GM10248 (cell line): Measurements from ENCODE around the gene SHISA8.
"Not testable (repeated sequence)": the region's sequence is repeated elsewhere in the genome, so short reads cannot be mapped to it uniquely, and the experiment has no call there.

Experiments used
- CTCF ChIA-PET: fragments of 300-600 bp; sonication (Branson Sonifier 250); formaldehyde crosslinking; extraction: SDS; loops from one replicate; lab custom pipeline; 2021; ENCODE audit warnings: antibody characterized with exemption; lab: Yijun Ruan, JAX
- POLR2A ChIA-PET: fragments of 350-650 bp; sonication (Branson Sonifier 250); formaldehyde crosslinking; extraction: SDS; loops from one replicate; lab custom pipeline; 2020; ENCODE audit warnings: antibody characterized with exemption; lab: Yijun Ruan, JAX
- DNase-seq: peaks from one replicate; pipeline ENCODE4 v3.0.0; 2012; ENCODE audit errors: extremely low spot score
- TF ChIP-seq, protein P1 (sequence below): IDR thresholded peaks from 2 replicates; pipeline ENCODE4 v1.5.1; 2012; ENCODE audit warnings: mild to moderate bottlenecking, low read depth; ENCODE audit errors: extremely low read depth, missing control alignments, control extremely low read depth

Gene SHISA8

DNA sequence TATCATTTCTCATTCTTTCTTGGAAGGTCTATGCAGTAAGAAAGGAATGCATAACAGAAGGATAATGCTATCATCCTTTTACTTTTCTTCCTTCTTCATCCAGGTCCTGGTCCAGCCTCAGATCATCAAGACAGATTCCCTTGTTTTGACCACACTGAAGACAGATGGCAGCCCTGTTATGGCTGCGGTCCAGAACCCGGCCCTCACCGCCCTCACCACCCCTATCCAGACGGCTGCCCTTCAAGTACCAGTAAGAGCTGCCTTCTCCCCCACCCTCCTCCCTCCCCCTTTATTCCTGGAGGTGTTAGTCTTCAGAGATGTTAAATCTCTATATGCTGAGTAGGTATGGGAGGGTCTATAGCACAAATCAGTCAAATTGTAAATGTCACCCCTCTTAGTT lies 44.1 kb downstream of the SHISA8 start:
- ChIA-PET POLR2A (interaction anchor here (3.1 kb wide), 1 partner anchor 8 kb away, joined by 20 read pairs; no protein-coding TSS in a partner anchor), CTCF (interaction anchor here (0.8 to 2.8 kb wide), 5 partner anchors 8 to 70 kb away, joined by 3 to 14 read pairs (median 3); no protein-coding TSS in a partner anchor)
- DNase-seq: no peak
- TF ChIP-seq, protein P1, sequence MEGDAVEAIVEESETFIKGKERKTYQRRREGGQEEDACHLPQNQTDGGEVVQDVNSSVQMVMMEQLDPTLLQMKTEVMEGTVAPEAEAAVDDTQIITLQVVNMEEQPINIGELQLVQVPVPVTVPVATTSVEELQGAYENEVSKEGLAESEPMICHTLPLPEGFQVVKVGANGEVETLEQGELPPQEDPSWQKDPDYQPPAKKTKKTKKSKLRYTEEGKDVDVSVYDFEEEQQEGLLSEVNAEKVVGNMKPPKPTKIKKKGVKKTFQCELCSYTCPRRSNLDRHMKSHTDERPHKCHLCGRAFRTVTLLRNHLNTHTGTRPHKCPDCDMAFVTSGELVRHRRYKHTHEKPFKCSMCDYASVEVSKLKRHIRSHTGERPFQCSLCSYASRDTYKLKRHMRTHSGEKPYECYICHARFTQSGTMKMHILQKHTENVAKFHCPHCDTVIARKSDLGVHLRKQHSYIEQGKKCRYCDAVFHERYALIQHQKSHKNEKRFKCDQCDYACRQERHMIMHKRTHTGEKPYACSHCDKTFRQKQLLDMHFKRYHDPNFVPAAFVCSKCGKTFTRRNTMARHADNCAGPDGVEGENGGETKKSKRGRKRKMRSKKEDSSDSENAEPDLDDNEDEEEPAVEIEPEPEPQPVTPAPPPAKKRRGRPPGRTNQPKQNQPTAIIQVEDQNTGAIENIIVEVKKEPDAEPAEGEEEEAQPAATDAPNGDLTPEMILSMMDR: no peak

DNA sequence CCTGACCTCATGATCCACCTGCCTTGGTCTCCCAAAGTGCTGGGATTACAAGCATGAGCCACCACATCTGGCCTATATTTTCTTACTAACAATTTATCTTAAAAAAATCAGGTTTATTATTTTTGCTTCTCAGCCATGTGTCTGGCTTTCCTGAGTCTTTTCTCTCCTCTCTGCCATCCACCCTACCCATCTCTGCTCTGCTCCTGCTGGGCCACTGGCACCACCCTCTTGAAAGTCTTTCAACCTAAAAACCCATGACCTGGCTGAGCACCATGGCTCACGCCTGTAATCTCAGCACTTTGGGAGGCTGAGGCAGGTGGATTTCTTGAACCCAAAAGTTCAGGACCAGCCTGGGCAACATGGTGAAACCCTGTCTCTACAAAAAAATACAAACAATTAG lies 44.8 kb downstream of the SHISA8 start:
- ChIA-PET CTCF (interaction anchor here (0.8 to 1.5 kb wide), 4 partner anchors 13 to 71 kb away, joined by 3 to 5 read pairs (median 3); no protein-coding TSS in a partner anchor), POLR2A (interaction anchor here (1.2 kb wide), 1 partner anchor 11 kb away, joined by 12 read pairs; no protein-coding TSS in a partner anchor)
- not testable (repeated sequence) for DNase-seq

DNA sequence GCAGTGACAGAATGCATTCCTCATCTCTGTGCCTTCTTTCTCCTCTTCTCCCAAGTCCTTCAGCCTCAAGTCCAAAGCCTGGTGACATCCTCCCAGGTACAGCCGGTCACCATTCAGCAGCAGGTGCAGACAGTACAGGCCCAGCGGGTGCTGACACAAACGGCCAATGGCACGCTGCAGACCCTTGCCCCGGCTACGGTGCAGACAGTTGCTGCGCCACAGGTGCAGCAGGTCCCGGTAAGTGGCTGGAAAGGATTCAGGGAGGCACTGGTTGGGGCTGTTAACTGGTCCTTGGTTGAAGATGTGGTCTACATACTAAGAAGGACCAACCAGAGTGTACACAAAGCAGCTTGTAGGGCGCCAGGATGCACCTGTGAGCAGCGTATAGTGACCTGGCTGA lies 46.3 kb downstream of the SHISA8 start:
- POLR2A ChIA-PET: no interaction called here
- DNase-seq: no peak
- CTCF ChIA-PET: interaction anchor here (1.4 kb wide), 2 partner anchors 13 to 17 kb away, joined by 3 to 4 read pairs; no protein-coding TSS in a partner anchor
- TF ChIP-seq, protein P1: no peak

DNA sequence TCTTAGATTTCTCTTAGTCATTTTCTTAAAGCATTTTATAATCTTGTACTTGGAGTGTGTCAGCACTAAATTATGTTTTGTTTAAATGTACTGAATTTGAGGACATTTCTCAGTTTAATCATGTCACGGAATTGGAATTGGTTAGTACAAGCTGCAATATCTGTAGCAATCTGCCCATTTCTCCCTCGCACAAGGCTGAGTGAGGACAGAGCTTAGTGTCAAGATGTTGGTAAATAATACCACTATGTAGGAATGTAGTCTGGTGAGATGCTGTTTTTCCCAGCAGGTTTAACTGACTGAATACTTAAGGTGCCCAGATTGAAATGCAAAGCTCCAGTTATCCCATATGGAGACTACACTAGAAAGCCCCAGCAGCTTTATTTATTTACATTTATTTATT lies 51.4 kb downstream of the SHISA8 start:
- TF ChIP-seq, protein P1: no peak
- CTCF ChIA-PET: interaction anchor here (1.4 to 2.8 kb wide), 7 partner anchors 9 to 166 kb away, joined by 3 to 22 read pairs (median 10); partner anchors contain the start of gene TNFRSF13C

DNA sequence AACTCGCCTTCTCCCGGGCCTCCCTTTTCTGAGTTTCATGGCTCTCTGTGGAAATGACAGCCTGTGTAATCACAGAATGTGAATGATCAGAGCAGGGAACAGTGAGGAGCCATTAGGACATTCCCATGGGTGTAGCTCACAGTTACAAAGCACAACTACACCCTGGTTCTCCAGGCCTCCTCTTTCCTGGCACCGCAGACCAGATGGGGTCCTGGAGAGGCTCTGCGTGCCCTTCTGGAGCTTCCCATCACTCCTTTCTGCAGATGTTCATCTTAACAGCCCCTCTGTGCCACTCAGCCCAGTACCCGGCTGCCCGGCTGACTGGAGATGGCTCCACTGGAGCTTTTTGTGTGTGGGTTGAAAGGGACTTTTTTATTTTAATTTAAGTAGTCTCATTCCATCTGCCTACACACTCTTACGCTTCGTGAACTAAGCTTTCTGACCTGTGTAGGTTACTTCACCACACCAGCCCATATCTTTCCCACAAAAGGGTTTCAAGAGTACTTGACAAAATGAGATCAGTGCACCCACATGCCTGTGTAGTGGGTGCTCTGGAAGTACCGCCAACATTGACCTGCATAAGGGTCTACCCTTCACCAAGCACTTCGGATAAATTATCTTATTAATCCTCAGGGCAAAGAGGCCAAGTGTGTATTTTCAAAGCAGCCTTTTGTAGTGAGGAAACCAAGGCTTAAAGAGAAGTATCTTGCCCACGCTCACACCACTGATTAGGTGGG lies 52.2 kb downstream of the SHISA8 start:
- peak; percentile 75 for DNase-seq
- ChIA-PET CTCF (interaction anchor here (0.7 to 2.8 kb wide), 21 partner anchors 8 to 165 kb away, joined by 3 to 22 read pairs (median 4); partner anchors contain the start of genes SREBF2 and TNFRSF13C), POLR2A (interaction anchor here (0.6 to 2.2 kb wide), 17 partner anchors 10 to 78 kb away, joined by 3 to 20 read pairs (median 4); partner anchors contain the start of genes CCDC134, SHISA8, SREBF2 and TNFRSF13C)
- TF ChIP-seq, protein P1: no peak

More for the DNA sequence above, 51.4 kb downstream of the SHISA8 start:
- POLR2A ChIA-PET: interaction anchor here (2.2 kb wide), 1 partner anchor 9 kb away, joined by 20 read pairs; no protein-coding TSS in a partner anchor
- no peak for DNase-seq

DNA sequence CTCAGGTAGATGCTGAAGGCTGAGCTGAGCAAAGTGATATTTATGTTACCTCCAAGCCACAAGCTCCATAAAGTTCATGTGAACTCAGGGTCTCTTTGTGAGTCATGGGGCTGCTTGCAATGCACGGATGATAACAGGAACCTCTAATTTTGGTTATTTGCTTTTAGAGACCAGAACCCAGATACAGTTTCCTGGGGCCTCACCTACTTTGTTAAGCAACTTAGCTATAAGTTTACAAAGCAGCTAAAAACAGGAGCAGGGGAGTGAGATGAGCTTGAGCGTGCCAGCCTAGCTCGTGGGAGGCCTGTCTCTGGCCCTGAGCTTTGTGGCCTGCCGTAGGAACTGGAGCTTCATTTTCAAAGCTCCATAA lies 52.7 kb downstream of the SHISA8 start:
- peak; percentile 70 for DNase-seq
- POLR2A ChIA-PET: interaction anchor here (0.6 to 2.2 kb wide), 18 partner anchors 10 to 1058 kb away, joined by 3 to 20 read pairs (median 4); partner anchors contain the start of genes CCDC134, SHISA8, SREBF2 and TNFRSF13C
- CTCF ChIA-PET: interaction anchor here (0.7 to 2.8 kb wide), 20 partner anchors 7 to 165 kb away, joined by 3 to 22 read pairs (median 4); partner anchors contain the start of genes SREBF2 and TNFRSF13C
- TF ChIP-seq, protein P1: no peak
